K562 (cell line): ENCODE measurements around the gene KRT222. TPM values are rescaled to one million over a fixed set of nuclear protein-coding genes. Genes with fewer than 3 reads are reported as not detected.

Experiments used
- ATAC-seq: fragments of 200-7000 bp; cut with Tn5 transposase; 3 replicates; pipeline ENCODE4 v1.9.1; 2020; ENCODE audit warnings: moderate library complexity
- BruUV-seq: library from RNA; stranded (reverse); fragments of 400-500 nt; replicated peaks from 2 replicates; lab custom pipeline; 2021; lab: Mats Ljungman, UMichigan
- CTCF ChIA-PET: fragments of 300-600 bp; formaldehyde crosslinking; extraction: SDS; loops from one replicate; lab custom pipeline; 2021; ENCODE audit warnings: low intra/inter-chr PET ratio; lab: Yijun Ruan, JAX
- POLR2A ChIA-PET: fragments of 300-600, 350-650 bp; sonication (Branson Sonifier 250); formaldehyde crosslinking; extraction: SDS; loops from one replicate; lab custom pipeline; 2021; ENCODE audit warnings: antibody characterized with exemption, inconsistent platforms; lab: Yijun Ruan, JAX
- DNase-seq, 4 experiments: peaks; one replicate each; pipeline versions ENCODE4 v3.0.0 to v3.0.0-alpha.2; 2011 to 2018; ENCODE audit warnings: low spot score in 3 of 4, mixed read lengths in 3 of 4; ENCODE audit errors: extremely low read depth in 1 of 4
- FAIRE-seq: peaks from 2 replicates; lab custom pipeline; 2011; peaks lifted over from hg19 to GRCh38; lab: Jason Lieb, UNC
- H2AFZ ChIP-seq: 2 replicates; pipeline ENCODE4 v1.6.0; 2011; ENCODE audit warnings: low read depth, low read length, control low read depth, inconsistent platforms
- H3K27ac ChIP-seq: fragments of 200-600 bp; 3 replicates; pipeline ENCODE4 v1.8.0; 2011; ENCODE audit warnings: low read depth, mild to moderate bottlenecking, control low read depth, inconsistent platforms, low read length, moderate library complexity, mixed read lengths; ENCODE audit errors: extremely low read depth
- H3K27me3 ChIP-seq, 2 experiments: fragments of 300-600 bp in 1 of 2; 2 replicates in 1 of 2; 3 replicates in 1 of 2; pipeline versions ENCODE4 v1.6.0 to v1.8.0; 2011; ENCODE audit warnings: inconsistent platforms in 2 of 2, low read length in 2 of 2, mild to moderate bottlenecking in 1 of 2, mixed read lengths in 1 of 2, moderate library complexity in 1 of 2; ENCODE audit not compliant: control insufficient read depth in 2 of 2, insufficient read depth in 2 of 2
- H3K36me3 ChIP-seq: fragments of 300-600 bp; 3 replicates; pipeline ENCODE4 v1.8.0; 2011; ENCODE audit warnings: mild to moderate bottlenecking, low read length, inconsistent platforms; ENCODE audit not compliant: control insufficient read depth, insufficient read depth
- H3K4me1 ChIP-seq, 2 experiments: fragments of 200-600 bp in 1 of 2; replicated peaks in 1 of 2; 2 replicates in 1 of 2; 3 replicates in 1 of 2; pipeline versions ENCODE4 v1.5.1 to v1.8.0; 2011; ENCODE audit warnings: inconsistent platforms in 2 of 2, low read length in 2 of 2, mild to moderate bottlenecking in 1 of 2, mixed read lengths in 1 of 2, moderate library complexity in 1 of 2; ENCODE audit not compliant: control insufficient read depth in 2 of 2, insufficient read depth in 2 of 2
- H3K4me2 ChIP-seq: 2 replicates; pipeline ENCODE4 v1.6.1; 2011; ENCODE audit warnings: low read length, control low read depth, inconsistent platforms, mixed read lengths; ENCODE audit not compliant: insufficient read depth
- H3K4me3 ChIP-seq: fragments of 200-600 bp; sonication (generic), shearing (Covaris generic); 2 replicates; pipeline ENCODE4 v1.5.1; 2016; ENCODE audit warnings: control low read depth, inconsistent platforms
- H3K79me2 ChIP-seq: fragments of 200-600 bp; 3 replicates; pipeline ENCODE4 v1.8.0; 2011; ENCODE audit warnings: low read length, inconsistent platforms; ENCODE audit not compliant: control insufficient read depth, insufficient read depth
- H3K9ac ChIP-seq, 2 experiments: 2 replicates each; pipeline versions ENCODE4 v1.6.0 to v1.6.1; 2011; ENCODE audit warnings: low read depth in 2 of 2, low read length in 2 of 2, control low read depth in 1 of 2, inconsistent platforms in 1 of 2, mild to moderate bottlenecking in 1 of 2, mixed read lengths in 1 of 2; ENCODE audit not compliant: insufficient read depth in 1 of 2
- H3K9me1 ChIP-seq: one replicate; pipeline ENCODE4 v1.6.0; 2011; ENCODE audit warnings: inconsistent platforms, mild to moderate bottlenecking, low read length, moderate library complexity; ENCODE audit not compliant: control insufficient read depth, insufficient read depth
- H3K9me3 ChIP-seq: replicated peaks from 2 replicates; pipeline ENCODE4 v1.5.1; 2011; ENCODE audit warnings: low read depth, low read length, inconsistent platforms; ENCODE audit not compliant: control insufficient read depth, insufficient read depth
- H4K20me1 ChIP-seq: replicated peaks from 2 replicates; pipeline ENCODE4 v1.6.1; 2011; ENCODE audit warnings: low read length, inconsistent platforms, mixed read lengths; ENCODE audit not compliant: control insufficient read depth, insufficient read depth
- C11orf30 ChIP-seq: fragments of 450-650 bp; IDR thresholded peaks from 2 replicates; pipeline ENCODE4 v1.6.1; 2016; ENCODE audit warnings: low read depth, mild to moderate bottlenecking
- ELF4 ChIP-seq: fragments of 450-650 bp; formaldehyde crosslinking; IDR thresholded peaks from 2 replicates; pipeline ENCODE4 v1.4.0; 2022; ENCODE audit warnings: missing genetic modification characterization
- MAFF ChIP-seq: IDR thresholded peaks from 2 replicates; pipeline ENCODE4 v1.6.1; 2012; ENCODE audit warnings: low read length, improper control_type of control experiment
- MAFG ChIP-seq: fragments of 450-650 bp; conservative IDR thresholded peaks from 2 replicates; pipeline ENCODE4 v1.6.1; 2016; ENCODE audit warnings: missing genetic modification characterization, missing compliant biosample characterization
- MAFK ChIP-seq: IDR thresholded peaks from 2 replicates; pipeline ENCODE4 v1.6.1; 2011; ENCODE audit warnings: low read length, improper control_type of control experiment
- ZNF316 ChIP-seq: fragments of 450-650 bp; IDR thresholded peaks from 2 replicates; pipeline ENCODE4 v1.6.1; 2016
- ZNF584 ChIP-seq: fragments of 200-800 bp; sonication (Bioruptor generic); IDR thresholded peaks from 2 replicates; pipeline ENCODE4 v1.6.1; 2016; ENCODE audit warnings: low read depth, mild to moderate bottlenecking, missing genetic modification characterization, missing compliant biosample characterization
- WGBS: fragments of 100-300 bp; shearing (Covaris generic); methylation state at CpG from one replicate; pipeline ENCODE4 v1.1.6; 2016; ENCODE audit warnings: low coverage, mixed read lengths; ENCODE audit not compliant: insufficient coverage; ENCODE audit errors: missing lambda C conversion rate; 5-methylcytosine and 5-hydroxymethylcytosine counted together
- in situ Hi-C: fragments of 300-500 bp; cut with MboI; formaldehyde crosslinking; loops from 4 replicates; pipeline ENCODE4 v1.15.0; 2018; ENCODE audit warnings: inconsistent platforms, mixed read lengths
- intact Hi-C: fragments of 100-400 bp; cut with micrococcal nuclease; formaldehyde crosslinking; loops from 2 replicates; pipeline ENCODE4 v1.14.2; 2022
- polyA plus RNA-seq, 8 experiments: library from polyadenylated mRNA; depleted of rRNA in 4 of 8; stranded (reverse) in 5 of 8; unstranded in 3 of 8; fragments of >200 nt; fragmentation: Nextera tagmentation in 2 of 8; fragmentation: Illumina TruSeq in 1 of 8; extraction: Ambion mirVana in 2 of 8; extraction: Trizol in 1 of 8; gene quantifications; 2 replicates each; pipeline versions ENCODE4 v1.2.1 to v1.2.3, GENCODE V29; 2011 to 2014; ENCODE audit warnings: inconsistent platforms in 1 of 8, missing spikeins in 1 of 8
- total RNA-seq, 7 experiments: library from RNA; depleted of rRNA in 6 of 7; stranded (reverse); fragments of >200 nt in 6 of 7; fragmentation: Illumina TruSeq in 2 of 7; extraction: Trizol in 2 of 7; gene quantifications; 2 replicates each; pipeline versions ENCODE4 v1.2.1 to v1.2.3, GENCODE V29; 2011 to 2021; ENCODE audit warnings: low replicate concordance in 1 of 7
- TF ChIP-seq, protein P1 (sequence below): fragments of 450-650 bp; formaldehyde crosslinking; IDR thresholded peaks from 2 replicates; pipeline ENCODE4 v1.4.0; 2020; ENCODE audit warnings: mild to moderate bottlenecking, mixed read lengths

The KRT222 gene
- total and polyA plus RNA-seq, 9 of the 15 experiments (the other 6 are each of a cell fraction or from before 2014, with no cell fraction given) = 0.03 to 0.11 (median 0.05) TPM; not detected in 5

GRCh38 chr17:40645943-40646342 is 19.0 kb downstream of the KRT222 start:
- Histone ChIP-seq H2AFZ (no peak overlapping the region), H3K9me3 (no peaks in the 10 kb centered on the region), H3K36me3 (peaks cover 52% of the 10 kb centered on the region), H3K27ac (no peak overlapping the region; the same call in 2 of the 3 replicates), H3K4me2 (peak overlapping the region; percentile 45; the same call in 1 of the 2 replicates), H4K20me1 (no peaks in the 10 kb centered on the region), H3K27me3 (no peaks in the 10 kb centered on the region), H3K9me1 (no peaks in the 10 kb centered on the region), H3K9ac (peak overlapping the region in 1 of 2 experiments; percentile 27; a peak in 1 of 4 replicates), H3K4me1 (peaks cover 11 to 14% of the 10 kb centered on the region in 2 experiments; a peak in 3 of 5 replicates), H3K79me2 (peaks cover 68% of the 10 kb centered on the region), H3K4me3 (no peak overlapping the region)
- POLR2A ChIA-PET = interaction anchor here (0.7 to 5.9 kb wide), 6 partner anchors 14 to 433 kb away, joined by 3 to 55 read pairs (median 3); partner anchors contain the start of genes KRT222 and KRT24
- no TSS peak for BruUV-seq
- in situ Hi-C loops (no loop called here), intact Hi-C loops (no loop called here)
- FAIRE-seq (peak; percentile 44), ATAC-seq (no peak), DNase-seq (peak in 1 of 4 experiments; percentile 9)
- TF ChIP-seq ELF4 (CRISPR knock-in tag) (no peak), ZNF316 (peak; percentile 76), C11orf30 (peak; percentile 69; the same call in 1 of the 2 replicates), MAFF (peak; percentile 4; the same call in 1 of the 2 replicates), MAFG (peak; percentile 39; the same call in 1 of the 2 replicates), MAFK (peak; percentile 28; the same call in 1 of the 2 replicates), ZNF584 (CRISPR knock-in tag) (no peak)
- TF ChIP-seq, protein P1, sequence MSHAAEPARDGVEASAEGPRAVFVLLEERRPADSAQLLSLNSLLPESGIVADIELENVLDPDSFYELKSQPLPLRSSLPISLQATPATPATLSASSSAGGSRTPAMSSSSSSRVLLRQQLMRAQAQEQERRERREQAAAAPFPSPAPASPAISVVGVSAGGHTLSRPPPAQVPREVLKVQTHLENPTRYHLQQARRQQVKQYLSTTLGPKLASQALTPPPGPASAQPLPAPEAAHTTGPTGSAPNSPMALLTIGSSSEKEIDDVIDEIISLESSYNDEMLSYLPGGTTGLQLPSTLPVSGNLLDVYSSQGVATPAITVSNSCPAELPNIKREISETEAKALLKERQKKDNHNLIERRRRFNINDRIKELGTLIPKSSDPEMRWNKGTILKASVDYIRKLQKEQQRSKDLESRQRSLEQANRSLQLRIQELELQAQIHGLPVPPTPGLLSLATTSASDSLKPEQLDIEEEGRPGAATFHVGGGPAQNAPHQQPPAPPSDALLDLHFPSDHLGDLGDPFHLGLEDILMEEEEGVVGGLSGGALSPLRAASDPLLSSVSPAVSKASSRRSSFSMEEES (CRISPR knock-in tag) = no peak
- CTCF ChIA-PET = no interaction called here
- 38% methylated on average over 2 of the region's 2 CpGs for WGBS
